CD4-positive, alpha-beta memory T cell (primary cell): ENCODE data around the gene LGI1. TPM values are rescaled to one million over a fixed set of nuclear protein-coding genes. Genes with fewer than 3 reads are reported as not detected.
"Not testable (repeated sequence)": the region's sequence is repeated elsewhere in the genome, so short reads cannot be mapped to it uniquely, and the experiment has no call there.

Experiments used
- CTCF ChIA-PET: fragments of 350-600 bp; sonication (Branson Sonifier 250); formaldehyde crosslinking; loops from one replicate; lab custom pipeline; 2021; ENCODE audit warnings: inconsistent platforms; ENCODE audit not compliant: partially characterized antibody; lab: Charles Lee
- POLR2A ChIA-PET: fragments of 350-600 bp; sonication (Branson Sonifier 250); formaldehyde crosslinking; loops from one replicate; lab custom pipeline; 2021; ENCODE audit not compliant: partially characterized antibody; lab: Charles Lee
- DNase-seq, 5 donors: peaks; one replicate each; pipeline versions ENCODE4 v3.0.0 to v3.0.0-alpha.2; 2020 to 2022; ENCODE audit warnings: mixed read lengths in 1 of 5
- H3K27ac ChIP-seq: one replicate; pipeline ENCODE4 v1.7.0; 2013; ENCODE audit warnings: low read depth, low read length
- H3K27me3 ChIP-seq: 2 replicates; pipeline ENCODE4 v1.7.0; 2013; ENCODE audit warnings: mild to moderate bottlenecking, low read length, moderate library complexity; ENCODE audit not compliant: insufficient read depth
- H3K36me3 ChIP-seq: 2 replicates; pipeline ENCODE4 v1.7.0; 2013; ENCODE audit warnings: mild to moderate bottlenecking, low read length, moderate library complexity; ENCODE audit not compliant: insufficient read depth
- H3K4me1 ChIP-seq: 2 replicates; pipeline ENCODE4 v1.7.0; 2013; ENCODE audit warnings: mild to moderate bottlenecking, low read length, moderate library complexity; ENCODE audit not compliant: insufficient read depth
- H3K4me3 ChIP-seq, 2 donors: one replicate each; pipeline ENCODE4 v1.7.0; 2013; ENCODE audit warnings: low read length in 2 of 2, mild to moderate bottlenecking in 1 of 2
- H3K9me3 ChIP-seq, 2 donors: one replicate each; pipeline ENCODE4 v1.7.0; 2013; ENCODE audit warnings: low read length in 2 of 2, control low read depth in 1 of 2; ENCODE audit not compliant: control insufficient read depth in 1 of 2
- H3K27ac Mint-ChIP-seq, 7 donors: one replicate each; pipeline ENCODE4 v1.8.0; 2020 to 2021; ENCODE audit warnings: mixed read lengths in 7 of 7, mild to moderate bottlenecking in 6 of 7, inconsistent platforms in 3 of 7, moderate library complexity in 3 of 7
- H3K27me3 Mint-ChIP-seq, 2 donors: one replicate each; pipeline ENCODE4 v1.8.0; 2020 to 2021; ENCODE audit warnings: mixed read lengths in 2 of 2
- H3K36me3 Mint-ChIP-seq, 2 donors: one replicate each; pipeline ENCODE4 v1.8.0; 2020 to 2021; ENCODE audit warnings: mixed read lengths in 2 of 2, inconsistent platforms in 1 of 2, mild to moderate bottlenecking in 1 of 2
- H3K4me1 Mint-ChIP-seq, 4 donors: one replicate each; pipeline ENCODE4 v1.8.0; 2020 to 2021; ENCODE audit warnings: mixed read lengths in 4 of 4, mild to moderate bottlenecking in 1 of 4
- H3K4me3 Mint-ChIP-seq, 8 donors: one replicate each; pipeline ENCODE4 v1.8.0; 2020 to 2021; ENCODE audit warnings: mixed read lengths in 8 of 8, mild to moderate bottlenecking in 7 of 8, moderate library complexity in 6 of 8, inconsistent platforms in 3 of 8
- H3K9me3 Mint-ChIP-seq, 8 donors: one replicate each; pipeline ENCODE4 v1.8.0; 2020 to 2021; ENCODE audit warnings: mixed read lengths in 8 of 8, mild to moderate bottlenecking in 5 of 8, inconsistent platforms in 3 of 8, moderate library complexity in 1 of 8
- intact Hi-C: fragments of 100-400 bp; cut with micrococcal nuclease; formaldehyde crosslinking; loops from one replicate; pipeline ENCODE4 v1.15.1; 2023
- polyA plus RNA-seq, 2 donors: library from polyadenylated mRNA; unstranded; fragments of 300-500 nt; fragmentation: Illumina TruSeq; gene quantifications; one replicate each; pipeline ENCODE4 v1.2.3, GENCODE V29; 2021
- total RNA-seq, 2 experiments: library from RNA; stranded (reverse); gene quantifications; one replicate each; pipeline ENCODE4 v1.2.3, GENCODE V29; 2021

Gene LGI1
- total and polyA plus RNA-seq, 4 experiments from 2014 or later: not detected

GRCh38 chr10:93827056-93827804 is 69.5 kb downstream of the LGI1 start:
- peak overlapping the region in 2 of 8 donors; percentile 42 to 49 for H3K4me3 Mint-ChIP-seq
- H3K4me1 Mint-ChIP-seq: peaks cover 6 to 16% (median 8%) of the 10 kb centered on the region in 4 donors
- Histone ChIP-seq H3K36me3 (no peaks in the 10 kb centered on the region), H3K4me3 (no peak overlapping the region), H3K27ac (no peak overlapping the region), H3K9me3 (no peaks in the 10 kb centered on the region), H3K4me1 (peaks cover 10% of the 10 kb centered on the region), H3K27me3 (no peaks in the 10 kb centered on the region)
- peak in 4 of 5 donors; percentile 17 to 39 (median 32) for DNase-seq
- POLR2A ChIA-PET: no interaction called here
- intact Hi-C loops: no loop called here
- peak overlapping the region in 4 of 7 donors; percentile 5 to 77 (median 38) for H3K27ac Mint-ChIP-seq
- CTCF ChIA-PET: interaction anchor here (1.3 to 1.4 kb wide), 2 partner anchors 11 to 124 kb away, joined by 3 to 8 read pairs; no protein-coding TSS in a partner anchor
- peaks cover 0 to 2% (median 0%) of the 10 kb centered on the region in 8 donors for H3K9me3 Mint-ChIP-seq
- no peaks in the 10 kb centered on the region for H3K36me3 Mint-ChIP-seq
- peaks cover 0 to 2% of the 10 kb centered on the region in 2 donors for H3K27me3 Mint-ChIP-seq

GRCh38 chr10:93831065-93831464 is 73.3 kb downstream of the LGI1 start:
- H3K27me3 Mint-ChIP-seq, CTCF ChIA-PET, H3K36me3 ChIP-seq, H3K36me3 Mint-ChIP-seq, H3K4me1 ChIP-seq, H3K27me3 ChIP-seq, H3K9me3 ChIP-seq, intact Hi-C loops, H3K4me3 Mint-ChIP-seq, H3K4me3 ChIP-seq, H3K27ac ChIP-seq, POLR2A ChIA-PET, DNase-seq, H3K27ac Mint-ChIP-seq: not testable (repeated sequence)
- peaks cover 4 to 15% (median 6%) of the 10 kb centered on the region in 4 donors for H3K4me1 Mint-ChIP-seq
- H3K9me3 Mint-ChIP-seq: peaks cover 0 to 22% (median 6%) of the 10 kb centered on the region in 8 donors

DNA sequence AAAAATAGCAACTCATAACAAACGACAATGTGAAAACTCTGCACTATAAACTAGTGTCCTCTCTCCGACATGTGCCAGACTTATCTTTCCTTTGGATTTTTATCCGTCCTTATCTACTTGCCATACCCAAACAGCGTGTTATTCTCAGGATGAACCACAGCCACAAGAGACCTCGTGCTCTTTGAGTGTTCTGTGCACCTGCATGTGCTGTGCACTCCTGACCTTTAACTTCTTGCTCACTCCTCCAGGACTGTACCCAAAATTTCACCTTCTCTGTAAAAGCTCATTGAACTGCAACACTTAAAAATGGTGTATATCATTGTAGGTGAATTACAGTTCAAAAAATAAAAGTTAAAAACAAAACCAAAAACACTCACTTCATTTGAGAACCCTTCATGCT is 78.0 kb downstream of the LGI1 start:
- H3K4me3 ChIP-seq: no peak overlapping the region
- intact Hi-C loops: no loop called here
- Mint-ChIP-seq H3K27ac (no peak overlapping the region), H3K4me3 (no peak overlapping the region), H3K27me3 (peaks cover 0 to 11% of the 10 kb centered on the region in 2 donors), H3K4me1 (no peaks in the 10 kb centered on the region), H3K9me3 (peaks cover 0 to 22% (median 6%) of the 10 kb centered on the region in 8 donors), H3K36me3 (no peaks in the 10 kb centered on the region)
- CTCF ChIA-PET: no interaction called here
- POLR2A ChIA-PET: no interaction called here
- DNase-seq: no peak
- H3K27me3 ChIP-seq: no peaks in the 10 kb centered on the region
- H3K9me3 ChIP-seq: no peaks in the 10 kb centered on the region
- no peaks in the 10 kb centered on the region for H3K36me3 ChIP-seq
- H3K4me1 ChIP-seq: no peaks in the 10 kb centered on the region
- no peak overlapping the region for H3K27ac ChIP-seq

GRCh38 chr10:93837822-93838221 is 80.1 kb downstream of the LGI1 start:
- CTCF ChIA-PET: no interaction called here
- Histone ChIP-seq H3K4me1 (no peaks in the 10 kb centered on the region), H3K27me3 (no peaks in the 10 kb centered on the region), H3K9me3 (no peaks in the 10 kb centered on the region), H3K36me3 (no peaks in the 10 kb centered on the region), H3K4me3 (no peak overlapping the region), H3K27ac (no peak overlapping the region)
- POLR2A ChIA-PET: no interaction called here
- peaks cover 0 to 17% (median 6%) of the 10 kb centered on the region in 8 donors for H3K9me3 Mint-ChIP-seq
- no peaks in the 10 kb centered on the region for H3K4me1 Mint-ChIP-seq
- peaks cover 0 to 13% of the 10 kb centered on the region in 2 donors for H3K27me3 Mint-ChIP-seq
- H3K4me3 Mint-ChIP-seq: no peak overlapping the region
- H3K36me3 Mint-ChIP-seq: no peaks in the 10 kb centered on the region
- DNase-seq: no peak
- intact Hi-C loops: no loop called here
- no peak overlapping the region for H3K27ac Mint-ChIP-seq

- POLR2A ChIA-PET: no interaction called here
These were observed 80.5 kb downstream of the LGI1 start for GRCh38 chr10:93838278-93838677.

GRCh38 chr10:93841961-93842360 is 84.2 kb downstream of the LGI1 start:
- POLR2A ChIA-PET: no interaction called here
- Histone ChIP-seq H3K27me3 (no peaks in the 10 kb centered on the region), H3K27ac (no peak overlapping the region), H3K4me3 (no peak overlapping the region), H3K9me3 (no peaks in the 10 kb centered on the region), H3K36me3 (no peaks in the 10 kb centered on the region), H3K4me1 (no peaks in the 10 kb centered on the region)
- CTCF ChIA-PET: no interaction called here
- no peak for DNase-seq
- Mint-ChIP-seq H3K27me3 (peaks cover 2 to 13% of the 10 kb centered on the region in 2 donors), H3K36me3 (no peaks in the 10 kb centered on the region), H3K27ac (no peak overlapping the region), H3K9me3 (peaks cover 0 to 1% (median 0%) of the 10 kb centered on the region in 8 donors), H3K4me3 (no peak overlapping the region), H3K4me1 (no peaks in the 10 kb centered on the region)
- intact Hi-C loops: no loop called here

More at GRCh38 chr10:93838278-93838677, 80.5 kb downstream of the LGI1 start:
- no peak overlapping the region for H3K4me3 ChIP-seq
- Mint-ChIP-seq H3K27me3 (peaks cover 0 to 13% of the 10 kb centered on the region in 2 donors), H3K4me1 (no peaks in the 10 kb centered on the region), H3K36me3 (no peaks in the 10 kb centered on the region), H3K27ac (no peak overlapping the region), H3K9me3 (peaks cover 0 to 14% (median 6%) of the 10 kb centered on the region in 8 donors), H3K4me3 (no peak overlapping the region)
- H3K9me3 ChIP-seq: no peaks in the 10 kb centered on the region
- no peaks in the 10 kb centered on the region for H3K4me1 ChIP-seq
- CTCF ChIA-PET: no interaction called here
- H3K27ac ChIP-seq: no peak overlapping the region
- DNase-seq: no peak
- H3K27me3 ChIP-seq: no peaks in the 10 kb centered on the region
- no peaks in the 10 kb centered on the region for H3K36me3 ChIP-seq
- intact Hi-C loops: no loop called here

- POLR2A ChIA-PET: no interaction called here
- H3K4me1 Mint-ChIP-seq: no peaks in the 10 kb centered on the region
- no peaks in the 10 kb centered on the region for H3K36me3 Mint-ChIP-seq
These were observed 87.4 kb downstream of the LGI1 start for GRCh38 chr10:93844979-93845626.

More at GRCh38 chr10:93844979-93845626, 87.4 kb downstream of the LGI1 start:
- Mint-ChIP-seq H3K9me3 (peaks cover 0 to 3% (median 0%) of the 10 kb centered on the region in 8 donors), H3K27me3 (peaks cover 2 to 4% of the 10 kb centered on the region in 2 donors), H3K27ac (no peak overlapping the region), H3K4me3 (no peak overlapping the region)
- Histone ChIP-seq H3K27me3 (no peaks in the 10 kb centered on the region), H3K27ac (no peak overlapping the region), H3K4me3 (no peak overlapping the region), H3K36me3 (no peaks in the 10 kb centered on the region), H3K4me1 (no peaks in the 10 kb centered on the region), H3K9me3 (no peaks in the 10 kb centered on the region)
- intact Hi-C loops: no loop called here
- no peak for DNase-seq
- CTCF ChIA-PET: no interaction called here
